ENCODE data around the gene ZRANB1.

GRCh38 chr10:125011926-125012705, 70.2 kb downstream of the ZRANB1 start:
- TF ChIP-seq CTCF (conservative IDR thresholded peaks at IDR 0.05; ENCODE audit: low read depth, low read length), result no peak
- TF ChIP-seq EZH2 (IDR thresholded peaks at IDR 0.05; ENCODE audit: borderline replicate concordance, low read depth, low read length, poor library complexity, severe bottlenecking), result no peak

Data from A673 (cell line).